GM18498 (cell line): Measurements from ENCODE around the gene SPG7.
A peak's percentile ranks its signal among the peaks of the same experiment; 100 is the strongest.
"Not testable (repeated sequence)": the region's sequence is repeated elsewhere in the genome, so short reads cannot be mapped to it uniquely, and the experiment has no call there.

Source experiments
- ATAC-seq: cut with Tn5 transposase; IDR thresholded peaks from one replicate; pipeline ENCODE4 v1.9.1; 2021; ENCODE audit warnings: mild to moderate bottlenecking, moderate library complexity; ENCODE audit not compliant: unreplicated experiment

Gene SPG7

DNA sequence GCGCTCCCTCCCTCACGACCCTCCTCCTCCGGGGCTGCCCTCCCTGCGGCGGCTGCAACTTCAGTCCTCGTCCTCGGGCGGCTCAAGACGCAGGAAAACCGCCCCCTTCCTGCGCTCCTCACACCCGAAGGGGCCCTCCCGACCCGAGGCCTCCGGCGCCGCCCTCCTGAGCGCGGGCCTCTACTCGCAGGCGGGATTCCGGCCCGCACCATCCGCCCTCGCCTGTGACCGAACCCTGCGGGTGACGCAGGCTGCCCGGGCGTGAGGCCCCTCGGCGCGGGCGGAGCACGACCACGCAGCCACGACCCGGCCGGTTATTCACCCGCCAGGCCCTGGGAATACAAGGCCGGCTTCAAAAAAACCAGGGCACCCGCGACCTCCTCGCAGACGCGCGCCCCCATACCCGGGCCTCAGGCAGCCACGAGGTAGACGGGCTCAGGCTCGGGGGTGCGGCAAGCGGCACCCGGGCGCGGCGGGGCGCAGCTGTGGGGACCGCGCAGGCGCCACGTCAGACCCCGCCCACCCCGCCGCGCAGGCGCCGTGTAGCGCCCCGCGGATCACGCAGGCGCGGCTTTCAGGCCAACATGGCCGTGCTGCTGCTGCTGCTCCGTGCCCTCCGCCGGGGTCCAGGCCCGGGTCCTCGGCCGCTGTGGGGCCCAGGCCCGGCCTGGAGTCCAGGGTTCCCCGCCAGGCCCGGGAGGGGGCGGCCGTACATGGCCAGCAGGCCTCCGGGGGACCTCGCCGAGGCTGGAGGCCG lies at the start of gene SPG7:
SPG7 (plus strand) TSS at position 570 of the 757 bp plus-strand sequence; CDS start at position 585, 15 bp downstream.
- ATAC-seq = peak; percentile 78

DNA sequence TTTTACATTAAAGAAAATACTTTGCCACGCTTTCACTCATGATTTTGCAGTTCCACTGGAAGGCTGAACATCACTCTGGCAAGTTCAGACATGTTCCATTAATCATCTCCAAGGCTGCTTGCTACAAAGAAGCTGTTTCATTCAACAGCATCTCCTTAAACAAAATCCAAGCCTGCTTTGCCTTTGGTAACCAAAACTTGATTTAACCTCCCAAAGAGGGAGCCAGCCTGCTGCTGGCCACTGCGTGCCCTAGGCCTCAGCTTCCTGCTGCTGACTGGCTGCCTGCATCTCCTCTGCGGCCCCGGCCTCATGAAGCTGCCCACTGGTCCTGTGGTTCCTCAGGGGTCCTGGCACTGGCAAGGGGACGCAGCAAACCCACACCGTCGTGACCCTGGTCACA lies 49.7 kb upstream of the SPG7 start:
- ATAC-seq = no peak

DNA sequence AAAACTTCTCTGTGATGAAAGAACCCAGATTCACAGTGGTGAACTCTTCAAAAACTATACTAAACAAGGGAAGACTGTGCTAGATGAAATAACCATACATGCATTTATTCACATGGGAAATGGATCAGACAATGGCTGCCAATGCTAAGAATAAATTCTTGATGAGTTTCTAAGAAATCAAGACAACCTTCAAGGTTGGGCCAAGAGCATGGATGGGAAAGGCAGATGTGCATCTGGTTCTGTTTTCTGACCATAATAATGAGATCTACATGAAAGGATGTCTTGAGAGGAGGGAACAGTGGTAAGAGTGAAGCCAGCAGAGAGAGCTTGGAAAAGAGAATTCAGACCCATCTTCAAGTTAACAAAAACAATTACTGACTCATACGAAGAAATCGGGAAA lies 49.2 kb upstream of the SPG7 start:
- ATAC-seq = no peak

DNA sequence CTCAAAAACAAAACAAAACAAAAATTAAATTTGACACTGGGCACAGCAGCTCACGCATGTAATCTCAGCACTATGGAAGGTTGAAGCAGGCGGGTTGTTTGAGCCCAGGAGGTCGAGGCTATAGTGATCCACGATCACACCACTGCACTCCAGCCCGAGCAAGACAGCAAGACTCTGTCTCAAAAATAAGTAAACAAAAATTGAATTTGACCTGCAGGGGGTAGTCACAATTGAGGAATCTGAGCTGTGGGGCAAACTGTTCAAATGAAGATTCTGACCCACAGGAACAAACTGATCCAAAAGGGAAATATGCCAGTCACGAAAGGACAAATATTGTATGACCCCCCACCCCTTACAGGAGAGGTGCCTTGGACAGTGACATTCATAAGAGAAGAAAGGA lies 47.6 kb upstream of the SPG7 start:
- no peak for ATAC-seq

DNA sequence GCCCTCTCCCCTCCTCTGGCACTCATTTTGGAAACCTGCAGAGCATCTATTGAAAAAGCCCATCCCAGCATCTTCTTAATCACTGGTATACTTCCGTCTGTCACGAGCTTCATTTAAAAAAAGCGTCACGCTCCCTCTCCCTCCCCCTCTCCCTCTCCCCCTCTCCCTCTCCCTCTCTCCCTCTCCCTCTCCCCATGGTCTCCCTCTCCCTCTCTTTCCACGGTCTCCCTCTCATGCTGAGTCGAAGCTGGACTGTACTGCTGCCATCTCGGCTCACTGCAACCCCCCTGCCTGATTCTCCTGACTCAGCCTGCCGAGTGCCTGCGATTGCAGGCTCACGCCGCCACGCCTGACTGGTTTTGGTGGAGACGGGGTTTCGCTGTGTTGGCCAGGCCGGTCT lies 46.3 kb upstream of the SPG7 start:
- not testable (repeated sequence) for ATAC-seq

DNA sequence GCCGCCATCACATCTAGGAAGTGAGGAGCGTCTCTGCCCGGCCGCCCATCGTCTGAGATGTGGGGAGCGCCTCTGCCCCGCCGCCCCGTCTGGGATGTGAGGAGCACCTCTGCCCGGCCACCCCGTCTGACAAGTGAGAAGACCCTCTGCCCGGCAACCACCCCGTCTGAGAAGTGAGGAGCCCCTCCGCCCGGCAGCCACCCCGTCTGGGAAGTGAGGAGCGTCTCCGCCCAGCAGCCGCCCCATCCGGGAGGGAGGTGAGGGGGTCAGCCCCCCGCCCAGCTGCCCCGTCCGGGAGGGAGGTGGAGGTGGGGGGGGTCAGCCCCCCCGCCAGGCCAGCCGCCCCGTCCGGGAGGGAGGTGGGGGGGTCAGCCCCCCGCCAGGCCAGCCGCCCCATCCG lies 45.6 kb upstream of the SPG7 start:
- not testable (repeated sequence) for ATAC-seq

DNA sequence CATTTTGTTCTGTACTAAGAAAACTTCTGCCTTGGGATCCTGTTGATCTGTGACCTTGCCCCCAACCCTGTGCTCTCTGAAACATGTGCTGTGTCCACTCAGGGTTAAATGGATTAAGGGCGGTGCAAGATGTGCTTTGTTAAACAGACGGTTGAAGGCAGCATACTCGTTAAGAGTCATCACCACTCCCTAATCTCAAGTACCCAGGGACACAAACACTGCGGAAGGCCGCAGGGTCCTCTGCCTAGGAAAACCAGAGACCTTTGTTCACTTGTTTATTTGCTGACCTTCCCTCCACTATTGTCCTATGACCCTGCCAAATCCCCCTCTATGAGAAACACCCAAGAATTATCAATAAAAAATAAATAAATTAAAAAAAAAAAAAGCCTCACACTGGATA lies 44.9 kb upstream of the SPG7 start:
- ATAC-seq = not testable (repeated sequence)

DNA sequence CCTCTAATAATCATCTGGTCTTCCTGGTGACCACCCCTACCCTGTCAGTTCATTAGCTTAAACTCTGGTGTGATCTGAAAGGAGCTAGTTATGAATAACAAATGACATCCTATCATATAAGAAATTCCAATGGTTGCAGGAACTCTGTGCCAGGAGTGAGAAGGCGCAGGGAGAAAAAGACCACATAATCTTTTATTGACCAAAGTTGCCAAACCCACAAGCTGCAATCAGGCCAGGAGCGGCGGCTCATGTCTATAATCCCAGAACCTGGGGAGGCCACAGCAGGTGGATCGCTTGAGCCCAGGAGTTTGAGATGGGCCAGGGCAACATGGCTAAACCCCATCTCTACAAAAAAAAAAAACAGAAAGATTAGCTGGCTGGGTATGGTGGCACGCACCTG lies 41.3 kb upstream of the SPG7 start:
- no peak for ATAC-seq

DNA sequence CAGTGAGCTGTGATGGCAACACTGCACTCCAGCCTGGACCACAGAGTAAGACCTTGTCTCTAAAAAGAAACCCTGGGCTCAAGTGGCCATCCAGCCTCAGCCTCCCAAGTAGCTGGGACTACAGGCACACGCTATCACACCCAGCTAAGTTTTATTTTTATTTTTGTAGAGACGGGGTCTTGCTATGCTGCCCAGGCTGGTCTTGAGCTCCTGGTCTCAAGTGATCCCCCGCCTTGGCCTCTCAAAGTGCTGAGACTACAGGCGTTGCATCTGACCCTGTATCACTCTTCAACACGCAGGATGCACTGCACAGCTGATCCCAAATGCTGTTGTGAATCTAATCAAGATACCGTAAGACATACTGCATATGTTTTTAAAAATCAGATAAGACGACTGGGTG lies 40.8 kb upstream of the SPG7 start:
- ATAC-seq = no peak

DNA sequence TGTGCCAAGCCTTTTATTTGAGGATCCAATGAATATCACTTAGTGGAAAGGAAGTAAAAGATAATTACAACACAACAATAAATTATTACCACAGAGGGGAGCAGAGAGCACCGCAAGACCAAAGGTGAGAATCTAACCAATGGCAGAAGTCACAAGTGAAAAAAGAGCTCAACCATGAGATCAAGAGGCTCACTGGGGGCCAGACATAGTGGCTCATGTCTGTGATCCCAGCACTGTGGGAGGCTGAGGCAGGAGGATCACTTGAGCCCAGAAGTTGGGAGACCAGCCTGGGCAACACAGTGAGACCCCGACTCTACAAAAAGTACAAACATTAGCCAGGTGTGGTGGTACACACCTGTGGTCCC lies 35.5 kb upstream of the SPG7 start:
- no peak for ATAC-seq

DNA sequence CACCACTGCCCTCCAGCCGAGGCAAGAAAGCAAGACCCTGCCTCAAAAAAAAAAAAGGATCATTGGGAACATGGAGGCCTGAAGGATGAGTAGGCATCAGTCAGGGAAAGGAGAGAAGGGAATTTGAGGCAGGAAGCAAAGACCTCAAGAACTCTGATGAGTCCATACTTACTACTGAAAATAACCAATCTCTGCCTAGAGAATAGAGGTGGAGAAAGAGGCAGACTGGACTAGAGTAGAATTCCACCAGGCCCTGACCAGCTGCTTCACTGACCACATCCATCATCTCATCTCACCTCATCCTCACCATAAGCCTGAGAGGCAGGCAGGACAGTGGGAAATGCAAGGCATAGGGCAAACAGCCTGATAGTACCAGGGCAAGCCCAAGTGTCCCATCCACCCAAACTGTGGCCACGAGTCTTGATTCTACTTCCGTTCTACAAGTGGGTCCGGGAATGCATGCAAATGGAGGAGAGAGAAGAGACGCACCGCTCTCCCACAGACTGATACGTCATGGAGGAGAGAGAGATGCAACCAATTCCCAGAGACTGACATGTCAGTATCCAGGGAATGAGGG lies 35.0 kb upstream of the SPG7 start:
- ATAC-seq = no peak

DNA sequence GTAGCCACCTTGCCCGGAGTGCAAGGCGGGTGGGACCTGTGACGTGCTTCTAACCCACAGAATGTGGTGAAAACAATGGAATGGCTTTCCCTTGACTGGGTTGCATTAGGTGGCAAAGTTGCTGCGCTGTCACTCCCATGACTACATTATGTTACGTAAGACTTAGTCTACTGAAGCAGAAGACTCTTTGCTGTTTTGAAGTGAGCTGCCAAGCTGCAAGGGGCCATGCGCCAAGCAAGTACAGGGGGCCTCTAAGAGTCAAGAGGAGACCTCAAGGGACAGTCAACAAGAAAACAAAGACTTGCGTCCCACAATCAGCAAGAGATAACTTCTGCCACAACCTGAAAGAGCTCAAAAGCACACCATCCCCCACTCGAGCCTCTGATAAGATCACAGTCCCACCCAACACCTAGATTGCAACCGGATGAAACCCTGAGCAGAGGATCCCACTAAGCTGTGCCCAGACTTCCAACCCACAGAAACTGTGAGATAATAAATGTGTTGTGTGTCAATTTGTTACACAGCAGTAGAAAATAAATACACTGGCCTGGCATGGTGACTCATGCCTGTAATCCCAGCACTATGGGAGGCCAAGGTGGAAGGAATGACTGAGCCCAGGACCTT lies 34.3 kb upstream of the SPG7 start:
- ATAC-seq = no peak

DNA sequence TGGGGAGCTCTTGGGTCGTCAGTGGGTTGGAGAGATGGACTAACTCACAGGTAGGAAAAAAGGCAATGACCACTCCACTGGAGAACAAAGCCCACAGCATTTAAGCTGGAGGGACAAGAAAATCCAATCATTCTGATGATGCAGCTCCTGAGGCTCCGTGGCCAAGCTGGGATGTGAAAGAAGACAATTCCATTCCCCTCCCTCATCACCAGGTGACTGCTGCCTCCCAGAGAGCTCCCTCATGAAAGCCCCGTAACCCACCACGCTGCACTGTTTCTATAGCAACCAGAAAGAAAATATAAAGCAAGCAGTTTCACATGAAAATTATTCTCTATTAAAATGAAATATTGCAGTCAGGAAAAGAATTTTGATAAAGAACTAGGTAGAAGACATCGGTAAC lies 33.1 kb upstream of the SPG7 start:
- no peak for ATAC-seq

DNA sequence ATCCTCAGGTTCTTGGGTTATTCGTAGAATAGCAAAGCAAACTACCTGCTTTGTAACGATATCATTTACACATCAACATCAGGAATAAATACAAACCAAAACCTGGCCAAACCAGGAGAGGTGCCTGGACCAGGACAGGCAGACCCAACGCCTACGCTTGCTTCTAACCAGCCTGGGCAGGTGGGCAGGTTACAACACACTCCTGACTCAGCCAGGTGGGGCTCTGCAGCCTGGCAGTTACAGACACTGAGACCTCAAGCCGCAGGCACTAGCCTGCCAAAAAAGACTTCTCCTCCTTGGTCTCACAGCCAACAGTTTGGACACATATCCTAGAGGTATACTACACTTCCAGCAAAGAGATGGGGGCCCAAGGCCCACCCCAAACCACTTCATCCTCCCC lies 31.8 kb upstream of the SPG7 start:
- ATAC-seq = peak; percentile 30

DNA sequence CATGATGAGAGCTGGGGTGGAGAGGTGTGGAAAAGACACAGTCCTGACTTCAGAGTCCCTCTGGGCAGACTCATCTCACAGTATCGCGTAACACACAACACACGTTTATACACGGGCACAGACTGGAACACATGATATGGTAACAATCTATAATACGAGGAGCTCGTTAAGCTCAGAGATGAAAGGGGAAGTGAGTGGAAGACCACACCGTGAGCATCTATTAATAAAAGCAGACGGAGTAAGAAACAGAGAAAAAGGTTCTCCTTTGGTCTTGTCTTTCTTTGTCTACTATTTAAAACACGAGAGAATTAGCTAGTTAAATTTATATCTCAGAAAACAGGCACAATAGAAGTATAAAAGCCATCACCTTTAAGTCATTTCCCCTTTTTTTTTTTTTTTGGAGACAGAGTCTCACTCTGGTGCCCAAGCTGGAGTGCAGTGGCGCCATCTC lies 31.4 kb upstream of the SPG7 start:
- ATAC-seq = peak; percentile 71

DNA sequence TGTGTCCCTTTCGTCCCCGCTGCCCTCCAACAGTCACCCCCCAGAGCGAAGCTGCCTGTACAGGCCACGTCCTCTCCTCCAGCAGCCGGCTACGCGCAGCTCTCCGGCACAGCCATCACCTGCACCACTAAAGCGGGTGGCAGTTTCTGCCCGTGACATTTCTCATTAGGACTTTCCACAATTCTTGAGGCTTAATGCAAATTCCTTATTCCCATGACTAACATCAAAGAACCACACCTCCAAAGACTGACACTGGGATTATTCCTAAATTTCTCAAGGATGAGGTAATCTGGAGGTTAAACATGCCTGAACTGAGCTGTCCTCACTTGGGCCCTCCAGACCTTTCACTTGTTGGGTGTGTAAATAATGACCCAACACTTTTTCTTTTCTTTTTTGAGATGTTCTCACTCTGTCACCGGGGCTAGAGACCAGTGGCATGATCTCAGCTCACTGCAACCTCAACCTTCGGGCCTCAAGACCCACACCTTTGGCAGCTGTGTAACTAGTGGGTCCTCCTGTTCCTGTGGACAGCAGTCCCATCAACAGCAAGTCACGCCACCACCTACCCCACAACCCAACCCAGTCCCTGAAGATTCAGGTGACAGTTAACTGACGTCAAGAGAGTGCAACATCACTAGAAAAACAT lies 29.5 kb upstream of the SPG7 start:
- no peak for ATAC-seq

DNA sequence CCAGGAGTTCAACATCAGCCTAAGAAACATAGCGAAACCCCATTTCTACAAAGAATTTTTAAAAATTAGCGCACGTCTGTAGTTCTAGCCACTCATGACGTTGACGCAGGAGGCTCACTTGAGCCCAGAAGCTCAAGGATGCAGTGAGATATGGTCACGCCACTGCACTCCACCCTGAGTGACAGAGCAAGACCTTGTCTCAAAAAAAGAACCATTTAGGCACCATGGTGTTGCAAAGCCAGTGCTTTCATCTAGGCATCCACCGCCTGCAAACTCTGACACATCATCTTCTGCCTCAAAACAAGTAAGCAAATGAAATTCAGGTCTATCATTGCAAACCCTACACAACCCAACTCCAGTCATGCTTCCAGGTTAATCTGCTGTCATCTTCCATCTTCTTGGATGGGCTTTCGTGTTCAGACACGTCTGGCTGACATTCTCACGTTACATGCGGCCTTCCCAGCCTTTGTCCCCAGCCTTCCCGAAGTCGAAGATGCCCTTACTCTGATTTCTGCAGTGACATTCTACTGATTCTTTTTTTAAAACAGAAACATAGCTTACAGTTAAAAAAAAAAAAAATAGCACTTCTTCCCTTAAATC lies 26.7 kb upstream of the SPG7 start:
- ATAC-seq = no peak

DNA sequence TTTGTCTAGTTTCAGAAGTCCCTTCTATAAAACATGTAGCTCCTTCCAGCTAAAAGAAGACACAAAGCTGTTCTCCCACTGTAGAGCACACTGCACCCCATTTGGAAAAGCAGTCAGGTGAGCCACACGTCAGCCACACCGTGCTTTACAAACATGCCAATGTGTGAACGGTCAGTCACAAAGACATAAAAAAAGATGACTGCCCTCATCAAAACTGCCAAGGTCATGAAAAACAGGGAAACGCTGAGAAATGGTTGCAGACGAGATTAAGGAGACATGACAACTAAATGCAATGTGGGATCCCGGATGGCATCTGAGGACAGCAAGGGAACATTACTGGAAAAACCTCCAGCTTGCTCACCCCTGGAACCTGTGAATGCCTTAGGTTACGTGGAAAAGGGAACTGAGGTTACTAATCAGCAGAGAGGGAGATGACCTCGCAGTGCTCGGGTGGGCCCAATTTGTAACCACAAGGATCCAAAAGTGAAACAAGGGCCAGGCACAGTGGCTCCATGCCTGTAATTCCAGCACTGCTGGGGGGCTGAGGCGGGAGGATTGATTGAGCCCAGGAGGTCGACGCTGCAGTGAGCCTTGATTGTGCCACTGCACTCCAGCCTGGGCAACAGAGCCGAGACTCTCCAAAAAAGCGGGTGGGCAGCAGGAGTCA lies 25.9 kb upstream of the SPG7 start:
- ATAC-seq = no peak

DNA sequence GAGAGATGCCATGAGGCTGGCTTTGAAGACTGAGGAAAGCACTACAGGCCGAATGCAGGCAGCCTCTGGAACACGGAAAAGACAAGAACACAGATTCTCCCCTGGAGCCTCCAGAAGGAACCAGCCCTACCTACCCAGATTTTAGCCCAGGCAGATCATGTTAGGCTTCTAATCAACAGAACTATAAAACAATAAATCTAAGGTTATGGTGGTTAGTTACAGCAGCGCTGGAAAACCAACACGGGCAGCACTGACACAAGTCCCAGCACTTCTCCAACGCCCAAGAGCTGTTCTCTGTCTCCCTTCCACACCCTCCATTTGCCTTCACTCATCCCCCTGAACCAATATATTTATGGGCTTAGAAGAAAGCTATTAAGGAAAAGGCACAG lies 25.4 kb upstream of the SPG7 start:
- no peak for ATAC-seq

DNA sequence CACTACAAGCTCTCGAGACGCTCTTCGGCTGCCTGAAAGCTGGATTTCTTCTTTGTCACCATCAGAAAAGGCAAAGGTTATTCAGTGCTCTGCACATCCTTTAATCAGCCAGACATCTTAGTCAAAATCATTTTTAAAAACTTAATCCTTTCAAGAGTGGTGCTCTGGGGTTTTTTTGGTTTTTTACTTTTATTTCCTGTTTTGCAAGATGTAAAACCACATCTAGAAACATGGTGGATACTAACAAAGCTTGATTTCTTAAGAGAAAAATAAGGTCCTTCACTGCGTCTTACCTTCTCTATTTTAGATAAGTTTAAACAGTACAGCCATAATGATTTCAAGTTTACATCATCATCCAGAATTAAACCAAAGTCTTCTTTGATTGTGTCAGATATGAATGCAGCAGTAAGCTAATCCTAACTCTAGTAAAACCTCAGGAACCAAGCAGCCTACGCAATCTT lies 24.1 kb upstream of the SPG7 start:
- ATAC-seq = no peak
